ENCODE measurements around the gene MPP7. TPM values are rescaled to one million over a fixed set of nuclear protein-coding genes. Genes with fewer than 3 reads are reported as not detected.

MPP7 gene
- total and polyA plus RNA-seq, 2 of the 8 experiments (the other 6 are each of a cell fraction or from before 2014, with no cell fraction given) = 1.9 to 9.3 TPM

- Histone ChIP-seq H3K23me2 (ENCODE audit: low read depth, low read length) (no peaks in the 10 kb centered on the region), H3K79me2 (ENCODE audit: control insufficient read depth in 1 of 2, insufficient read depth in 2 of 2, low read length in 2 of 2) (peaks cover 0 to 2% of the 10 kb centered on the region in 2 experiments; a peak in 1 of 4 replicates), H3K56ac (replicated peaks; ENCODE audit: insufficient read length, low read depth, low read length) (no peak overlapping the region), H3K14ac (ENCODE audit: insufficient read length) (no peak overlapping the region), H3K36me3 (ENCODE audit: control insufficient read depth in 2 of 4, insufficient read depth in 4 of 4, low read length in 3 of 4) (no peaks in the 10 kb centered on the region), H3K4me1 (replicated peaks in 1 of 4; ENCODE audit: control insufficient read depth in 3 of 4, insufficient read depth in 4 of 4, low read length in 3 of 4) (peaks cover 0 to 3% (median under 1%) of the 10 kb centered on the region in 4 experiments; a peak in 3 of 7 replicates), H3K9ac (replicated peaks in 1 of 4; ENCODE audit: extremely low read depth in 1 of 4, low read depth in 3 of 4, low read length in 3 of 4) (peak overlapping the region in 2 of 4 experiments; percentile 41 to 61; a peak in 2 of 7 replicates), H3K18ac (ENCODE audit: extremely low read depth, low read length) (no peak overlapping the region), H2BK120ac (replicated peaks; ENCODE audit: low read depth, low read length) (no peak overlapping the region), H2AK5ac (ENCODE audit: low read depth, low read length) (no peak overlapping the region), H3K79me1 (ENCODE audit: low read depth, low read length) (no peaks in the 10 kb centered on the region), H3K4me3 (ENCODE audit: extremely low read depth in 1 of 4, insufficient read depth in 2 of 4, low read depth in 3 of 4, low read length in 4 of 4) (peak overlapping the region; percentile 66 to 71 (median 70)), H4K91ac (replicated peaks; ENCODE audit: insufficient read length, low read length) (no peak overlapping the region), H4K5ac (ENCODE audit: insufficient read length, low read depth, low read length) (no peak overlapping the region), H3K4me2 (ENCODE audit: insufficient read depth in 1 of 2, low read depth in 2 of 2, low read length in 2 of 2) (peak overlapping the region; percentile 65 to 87), H2BK5ac (ENCODE audit: low read depth, low read length) (no peak overlapping the region), H3K9me3 (ENCODE audit: insufficient read depth in 2 of 2, low read depth in 1 of 2, low read length in 1 of 2) (no peaks in the 10 kb centered on the region), H4K8ac (ENCODE audit: extremely low read depth, insufficient read depth, low read length) (no peak overlapping the region), H2AFZ (ENCODE audit: low read length) (peak overlapping the region; percentile 76; the same call in 1 of the 2 replicates), H2BK15ac (ENCODE audit: low read length) (no peak overlapping the region), H4K20me1 (replicated peaks in 1 of 2; ENCODE audit: control insufficient read depth in 1 of 2, insufficient read depth in 2 of 2, low read length in 2 of 2) (no peaks in the 10 kb centered on the region), H3K27me3 (replicated peaks in 1 of 4; ENCODE audit: control insufficient read depth in 3 of 4, extremely low read depth in 1 of 4, insufficient read depth in 3 of 4, low read length in 3 of 4) (peaks cover 0 to 1% (median 0%) of the 10 kb centered on the region in 4 experiments; a peak in 2 of 7 replicates), H3K4ac (replicated peaks; ENCODE audit: insufficient read length, low read depth, low read length) (no peak overlapping the region), H2BK12ac (ENCODE audit: low read depth, low read length) (no peak overlapping the region), H3K27ac (ENCODE audit: low read depth, low read length) (no peak overlapping the region), H2BK20ac (ENCODE audit: low read length) (no peak overlapping the region), H3K23ac (ENCODE audit: insufficient read length) (no peak overlapping the region)
- 13% methylated on average over 10 of the region's 25 CpGs; no CpG with 5 or more reads in 1 of the 2 experiments for WGBS, 2 experiments (ENCODE audit: extremely low coverage in 1 of 2, insufficient coverage in 1 of 2, insufficient read length in 1 of 2, insufficient replicate concordance in 2 of 2, low coverage in 1 of 2, low lambda C conversion rate in 2 of 2, missing lambda C conversion rate in 1 of 2)
- CTCF ChIA-PET (ENCODE audit: partially characterized antibody) = interaction anchor here (1.3 to 8.8 kb wide), 5 partner anchors 9 to 80 kb away, joined by 4 to 60 read pairs (median 11); no protein-coding TSS in a partner anchor
- no peak for DNase-seq (ENCODE audit: low read depth in 1 of 2, low spot score in 2 of 2)
- no peak for FAIRE-seq
- POLR2A ChIA-PET (ENCODE audit: partially characterized antibody) = interaction anchor here (0.8 to 2.4 kb wide), 6 partner anchors 8 to 77 kb away, joined by 3 to 8 read pairs (median 5); no protein-coding TSS in a partner anchor
- TF ChIP-seq TAF1 (IDR thresholded peaks at IDR 0.05; ENCODE audit: low read depth, low read length) (no peak), RBBP5 (IDR thresholded peaks at IDR 0.05; ENCODE audit: borderline replicate concordance, low read depth, low read length) (0 out of 2 replicates have a peak, but pooled peaks have one; percentile 18), RXRA (IDR thresholded peaks at IDR 0.05; ENCODE audit: insufficient read depth, low read depth, low read length) (no peak), RAD21 (IDR thresholded peaks at IDR 0.05 in 1 of 2, conservative IDR thresholded peaks at IDR 0.05 in 1 of 2; ENCODE audit: low read depth in 2 of 2, low read length in 2 of 2) (no peak), MAX (IDR thresholded peaks at IDR 0.05) (no peak), CREB1 (IDR thresholded peaks at IDR 0.05) (no peak), FOSL1 (IDR thresholded peaks at IDR 0.05; ENCODE audit: insufficient read depth, low read depth, low read length) (no peak), BACH1 (IDR thresholded peaks at IDR 0.05; ENCODE audit: low read length) (no peak), SIRT6 (IDR thresholded peaks at IDR 0.05; ENCODE audit: low read length) (no peak), JUN (IDR thresholded peaks at IDR 0.05; ENCODE audit: low read depth, low read length) (no peak), CBX8 (IDR thresholded peaks at IDR 0.05; ENCODE audit: borderline replicate concordance, low read depth, low read length) (no peak), BRCA1 (IDR thresholded peaks at IDR 0.05; ENCODE audit: low read depth, low read length) (no peak)
Measured at GRCh38 chr10:28302012-28302637, 739 bp downstream of the MPP7 start.

All from H1 (cell line).